Right lobe of liver (tissue), 6 donors: Measurements from ENCODE around the gene TRIM17. TPM values are rescaled to one million over a fixed set of nuclear protein-coding genes. Genes with fewer than 3 reads are reported as not detected.

ENCODE experiments used
- ATAC-seq, 4 donors: fragments of 200-7000 bp; cut with Tn5 transposase; one replicate each; pipeline ENCODE4 v1.9.1; 2020; ENCODE audit warnings: mild to moderate bottlenecking in 4 of 4, moderate library complexity in 4 of 4
- DNase-seq, 3 donors: peaks; one replicate each; pipeline ENCODE4 v3.0.0-alpha.2; 2020
- H3K27ac ChIP-seq, 3 donors: fragments of 200-600 bp; one replicate each; pipeline ENCODE4 v1.8.0; 2022
- H3K27me3 ChIP-seq, 2 donors: fragments of 200-600 bp; one replicate each; pipeline ENCODE4 v1.8.0; 2022
- H3K36me3 ChIP-seq, 4 donors: fragments of 200-600 bp; sonication (generic) in 1 of 4; one replicate each; pipeline versions ENCODE4 v1.5.1 to v1.8.0; 2017 to 2022; ENCODE audit warnings: control low read depth in 1 of 4
- H3K4me1 ChIP-seq, 4 donors: fragments of 200-600 bp; sonication (generic) in 1 of 4; one replicate each; pipeline versions ENCODE4 v1.5.1 to v1.8.0; 2017 to 2022; ENCODE audit warnings: control low read depth in 1 of 4
- H3K4me3 ChIP-seq, 3 donors: fragments of 200-600 bp; one replicate each; pipeline ENCODE4 v1.8.0; 2022
- H3K9me3 ChIP-seq, 4 donors: fragments of 200-600 bp; sonication (generic) in 1 of 4; one replicate each; pipeline versions ENCODE4 v1.5.1 to v1.8.0; 2017 to 2022; ENCODE audit warnings: control low read depth in 1 of 4
- CTCF ChIP-seq, 4 donors: fragments of 200-600 bp in 3 of 4; fragments of 450-650 bp in 1 of 4; IDR thresholded peaks; one replicate each; pipeline versions ENCODE4 v1.5.1 to v1.8.0; 2016 to 2022; ENCODE audit warnings: antibody characterized with exemption in 4 of 4, mild to moderate bottlenecking in 2 of 4
- POLR2A ChIP-seq: fragments of 450-650 bp; IDR thresholded peaks from one replicate; pipeline ENCODE4 v1.6.1; 2017; ENCODE audit warnings: antibody characterized with exemption, mild to moderate bottlenecking
- WGBS: methylation state at CpG from one replicate; pipeline ENCODE4 v1.1.6; 2018; ENCODE audit warnings: low coverage, low lambda C conversion rate; ENCODE audit not compliant: insufficient coverage; ENCODE audit errors: missing lambda C conversion rate; 5-methylcytosine and 5-hydroxymethylcytosine counted together
- intact Hi-C, 2 donors: fragments of 100-400 bp; cut with DNase I; formaldehyde crosslinking; loops; one replicate each; pipeline versions ENCODE4 v1.11.2 to v1.14.1; 2022
- total RNA-seq, 6 experiments: library from RNA; depleted of rRNA in 2 of 6; stranded (reverse); fragments of >200 nt in 2 of 6; fragmentation: NEBNext Ultra II Directional in 3 of 6; extraction: Animal tissue kit (Norgen Biotek cat#: 25700) in 3 of 6; gene quantifications; one replicate each; pipeline versions ENCODE4 v1.1.0 to v1.2.4, GENCODE V29; 2016 to 2023
- donor health status: DM: no; HTN: yes; CAD: no.
- donor health status: DM: no; HTN: no; CAD: no.
- donor health status: DM: no; HTN: no; CAD: no.
- donor health status: DM: no; HTN: yes; CAD: no.
- donor health status: DM: no; HTN: yes; CAD: no.

TRIM17 gene
- total RNA-seq, 6 experiments from 2014 or later, result not detected

- DNase-seq, result peak in 1 of 3 donors; percentile 41
- Histone ChIP-seq H3K9me3 (no peaks in the 10 kb centered on the region), H3K27ac (no peak overlapping the region), H3K36me3 (peaks cover 0 to 19% (median 0%) of the 10 kb centered on the region in 4 donors), H3K4me1 (peaks cover 0 to 8% (median 6%) of the 10 kb centered on the region in 4 donors), H3K4me3 (no peak overlapping the region), H3K27me3 (no peaks in the 10 kb centered on the region)
- no peak for TF ChIP-seq POLR2A
- no peak for TF ChIP-seq CTCF (IDR thresholded peaks at IDR 0.05)
- no peak for ATAC-seq
- intact Hi-C loops, result no loop called here
- WGBS, result no CpG with 5 or more reads among the region's 14 CpGs
These were observed 14.7 kb downstream of the TRIM17 start for GRCh38 chr1:228401782-228402640.

DNA sequence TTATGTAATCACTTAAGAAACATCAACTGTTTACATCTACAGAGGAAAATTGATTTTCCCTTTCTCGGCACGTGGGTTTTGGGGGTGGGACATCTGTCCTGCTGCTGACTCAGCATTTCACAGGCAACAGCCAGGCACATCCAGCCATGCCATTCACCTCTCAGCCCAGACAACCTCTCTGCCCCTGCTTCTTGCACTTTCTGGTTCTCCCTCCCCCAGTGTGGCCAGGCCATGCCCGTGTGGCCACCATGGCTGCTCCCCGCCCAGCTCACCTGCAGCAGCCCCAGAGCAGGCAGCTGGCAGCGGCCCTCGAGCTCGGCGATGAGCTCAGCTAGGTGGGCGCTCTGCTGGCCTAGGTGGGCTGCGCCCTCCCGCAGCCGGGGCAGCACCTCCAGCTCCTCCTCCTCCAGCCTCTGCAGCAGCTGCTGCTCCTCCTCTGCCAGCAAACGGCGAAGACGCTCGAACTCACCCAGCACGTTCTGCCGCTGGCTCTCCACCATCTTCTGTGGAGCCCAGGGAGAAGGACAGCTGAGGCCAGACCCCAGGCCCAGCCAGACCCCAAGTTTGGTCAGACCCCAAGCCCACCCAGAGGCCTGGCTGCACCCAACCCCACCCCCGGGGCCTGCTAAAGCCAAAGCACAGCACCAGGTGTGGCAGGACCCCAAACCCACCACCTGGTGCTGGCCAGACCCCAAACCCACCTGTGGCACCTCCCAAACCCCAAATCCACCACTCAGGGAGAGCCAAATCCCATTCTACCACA is 15.8 kb downstream of the TRIM17 start:
- ATAC-seq, result no peak
- intact Hi-C loops, result no loop called here
- Histone ChIP-seq H3K27ac (no peak overlapping the region), H3K4me3 (no peak overlapping the region), H3K4me1 (peaks cover 0 to 8% (median 6%) of the 10 kb centered on the region in 4 donors), H3K27me3 (no peaks in the 10 kb centered on the region), H3K9me3 (no peaks in the 10 kb centered on the region), H3K36me3 (peaks cover 0 to 27% (median under 1%) of the 10 kb centered on the region in 4 donors)
- peak in 1 of 3 donors; percentile 32 for DNase-seq
- no CpG with 5 or more reads among the region's 19 CpGs for WGBS
- TF ChIP-seq POLR2A, result no peak
- TF ChIP-seq CTCF (IDR thresholded peaks at IDR 0.05), result no peak

GRCh38 chr1:228400237-228400651 is 16.4 kb downstream of the TRIM17 start:
- DNase-seq (peak in 1 of 3 donors; percentile 31), ATAC-seq (no peak)
- H3K4me1 ChIP-seq, result peaks cover 0 to 5% (median 3%) of the 10 kb centered on the region in 4 donors
- TF ChIP-seq POLR2A (no peak), CTCF (IDR thresholded peaks at IDR 0.05) (no peak)
- H3K9me3 ChIP-seq, result no peaks in the 10 kb centered on the region
- H3K4me3 ChIP-seq, result no peak overlapping the region
- no peaks in the 10 kb centered on the region for H3K27me3 ChIP-seq
- H3K27ac ChIP-seq, result no peak overlapping the region
- intact Hi-C loops, result no loop called here
- 92% methylated on average over 2 of the region's 11 CpGs for WGBS
- peaks cover 0 to 29% (median under 1%) of the 10 kb centered on the region in 4 donors for H3K36me3 ChIP-seq

GRCh38 chr1:228399531-228400236 is 17.0 kb downstream of the TRIM17 start:
- no peak for ATAC-seq
- Histone ChIP-seq H3K27me3 (no peaks in the 10 kb centered on the region), H3K9me3 (no peaks in the 10 kb centered on the region), H3K4me3 (no peak overlapping the region), H3K36me3 (peaks cover 0 to 34% (median under 1%) of the 10 kb centered on the region in 4 donors), H3K27ac (no peak overlapping the region), H3K4me1 (peaks cover 0 to 1% (median 0%) of the 10 kb centered on the region in 4 donors)
- TF ChIP-seq CTCF (IDR thresholded peaks at IDR 0.05), result no peak
- no peak for TF ChIP-seq POLR2A
- intact Hi-C loops, result no loop called here
- WGBS, result 92% methylated on average over 12 of the region's 14 CpGs
- DNase-seq, result peak in 1 of 3 donors; percentile 19
